Measurements from ENCODE around the gene SUN2. TPM values are rescaled to one million over a fixed set of nuclear protein-coding genes. Genes with fewer than 3 reads are reported as not detected.

Gene SUN2
- total RNA-seq, 3 donors from 2014 or later: 30.1 to 44.6 (median 44.0) TPM

- H3K4me1 Mint-ChIP-seq (ENCODE audit: low read depth): peaks cover 1% of the 10 kb centered on the region
- H3K9me3 Mint-ChIP-seq: no peaks in the 10 kb centered on the region
- no peak overlapping the region for H3K4me3 Mint-ChIP-seq
- no peak for DNase-seq
- ATAC-seq: no peak
- peaks cover 54% of the 10 kb centered on the region for H3K36me3 Mint-ChIP-seq (ENCODE audit: insufficient read depth)
- H3K27me3 Mint-ChIP-seq (ENCODE audit: low read depth): no peaks in the 10 kb centered on the region
These were observed 28.0 kb downstream of the SUN2 start for GRCh38 chr22:38727530-38728451.

GRCh38 chr22:38727123-38727522, 28.7 kb downstream of the SUN2 start:
- Mint-ChIP-seq H3K36me3 (ENCODE audit: insufficient read depth) (peaks cover 56% of the 10 kb centered on the region), H3K4me3 (no peak overlapping the region), H3K4me1 (ENCODE audit: low read depth) (peaks cover 1% of the 10 kb centered on the region), H3K27me3 (ENCODE audit: low read depth) (no peaks in the 10 kb centered on the region), H3K9me3 (no peaks in the 10 kb centered on the region)
- DNase-seq (no peak), ATAC-seq (no peak)

- H3K4me1 Mint-ChIP-seq (ENCODE audit: low read depth): peaks cover 1% of the 10 kb centered on the region
- H3K4me3 Mint-ChIP-seq: no peak overlapping the region
- ATAC-seq (no peak), DNase-seq (no peak)
- peaks cover 61% of the 10 kb centered on the region for H3K36me3 Mint-ChIP-seq (ENCODE audit: insufficient read depth)
- H3K9me3 Mint-ChIP-seq: no peaks in the 10 kb centered on the region
- H3K27me3 Mint-ChIP-seq (ENCODE audit: low read depth): no peaks in the 10 kb centered on the region
These were observed 29.7 kb downstream of the SUN2 start for GRCh38 chr22:38725900-38726655.

- H3K36me3 Mint-ChIP-seq (ENCODE audit: insufficient read depth): peaks cover 54% of the 10 kb centered on the region
These were observed 30.7 kb downstream of the SUN2 start for GRCh38 chr22:38724926-38725571.

GRCh38 chr22:38724176-38724575, 31.6 kb downstream of the SUN2 start:
- peaks cover 1% of the 10 kb centered on the region for H3K4me1 Mint-ChIP-seq (ENCODE audit: low read depth)
- DNase-seq (no peak), ATAC-seq (no peak)
- no peaks in the 10 kb centered on the region for H3K9me3 Mint-ChIP-seq
- no peaks in the 10 kb centered on the region for H3K27me3 Mint-ChIP-seq (ENCODE audit: low read depth)
- peaks cover 53% of the 10 kb centered on the region for H3K36me3 Mint-ChIP-seq (ENCODE audit: insufficient read depth)
- no peak overlapping the region for H3K4me3 Mint-ChIP-seq

More at GRCh38 chr22:38724926-38725571, 30.7 kb downstream of the SUN2 start:
- DNase-seq: no peak
- Mint-ChIP-seq H3K4me3 (no peak overlapping the region), H3K9me3 (no peaks in the 10 kb centered on the region), H3K4me1 (ENCODE audit: low read depth) (peaks cover 1% of the 10 kb centered on the region), H3K27me3 (ENCODE audit: low read depth) (no peaks in the 10 kb centered on the region)
- ATAC-seq: peak; percentile 68 to 84

- Mint-ChIP-seq H3K27me3 (ENCODE audit: low read depth) (no peaks in the 10 kb centered on the region), H3K36me3 (ENCODE audit: insufficient read depth) (peaks cover 48% of the 10 kb centered on the region), H3K4me1 (ENCODE audit: low read depth) (peaks cover 3% of the 10 kb centered on the region), H3K4me3 (no peak overlapping the region), H3K9me3 (no peaks in the 10 kb centered on the region)
- ATAC-seq: no peak
- DNase-seq: no peak
These were observed 34.2 kb downstream of the SUN2 start for GRCh38 chr22:38721551-38721950.

- Mint-ChIP-seq H3K36me3 (ENCODE audit: insufficient read depth) (peaks cover 44% of the 10 kb centered on the region), H3K4me1 (ENCODE audit: low read depth) (peaks cover 7% of the 10 kb centered on the region), H3K27me3 (ENCODE audit: low read depth) (no peaks in the 10 kb centered on the region), H3K4me3 (no peak overlapping the region), H3K9me3 (no peaks in the 10 kb centered on the region)
- no peak for ATAC-seq
- no peak for DNase-seq
These were observed 35.4 kb downstream of the SUN2 start for GRCh38 chr22:38720350-38720749.

GRCh38 chr22:38719196-38719595, 36.6 kb downstream of the SUN2 start:
- DNase-seq (no peak), ATAC-seq (no peak)
- Mint-ChIP-seq H3K4me1 (ENCODE audit: low read depth) (peaks cover 17% of the 10 kb centered on the region), H3K27me3 (ENCODE audit: low read depth) (no peaks in the 10 kb centered on the region), H3K36me3 (ENCODE audit: insufficient read depth) (peaks cover 41% of the 10 kb centered on the region), H3K4me3 (no peak overlapping the region), H3K9me3 (no peaks in the 10 kb centered on the region)

GRCh38 chr22:38718414-38718813, 37.4 kb downstream of the SUN2 start:
- peaks cover 24% of the 10 kb centered on the region for H3K4me1 Mint-ChIP-seq (ENCODE audit: low read depth)
- no peak overlapping the region for H3K4me3 Mint-ChIP-seq
- no peaks in the 10 kb centered on the region for H3K27me3 Mint-ChIP-seq (ENCODE audit: low read depth)
- no peaks in the 10 kb centered on the region for H3K9me3 Mint-ChIP-seq
- DNase-seq (no peak), ATAC-seq (no peak)
- peaks cover 38% of the 10 kb centered on the region for H3K36me3 Mint-ChIP-seq (ENCODE audit: insufficient read depth)

GRCh38 chr22:38717244-38717643, 38.6 kb downstream of the SUN2 start:
- Mint-ChIP-seq H3K27me3 (ENCODE audit: low read depth) (no peaks in the 10 kb centered on the region), H3K4me3 (no peak overlapping the region), H3K4me1 (ENCODE audit: low read depth) (peaks cover 36% of the 10 kb centered on the region), H3K36me3 (ENCODE audit: insufficient read depth) (peaks cover 32% of the 10 kb centered on the region), H3K9me3 (no peaks in the 10 kb centered on the region)
- no peak for ATAC-seq
- DNase-seq: no peak

- no peaks in the 10 kb centered on the region for H3K9me3 Mint-ChIP-seq
- H3K4me3 Mint-ChIP-seq: no peak overlapping the region
- no peak for DNase-seq
- no peak for ATAC-seq
- no peaks in the 10 kb centered on the region for H3K27me3 Mint-ChIP-seq (ENCODE audit: low read depth)
- H3K4me1 Mint-ChIP-seq (ENCODE audit: low read depth): peaks cover 39% of the 10 kb centered on the region
- H3K36me3 Mint-ChIP-seq (ENCODE audit: insufficient read depth): peaks cover 35% of the 10 kb centered on the region
These were observed 39.0 kb downstream of the SUN2 start for GRCh38 chr22:38716826-38717225.

- Mint-ChIP-seq H3K4me3 (no peak overlapping the region), H3K9me3 (no peaks in the 10 kb centered on the region), H3K27me3 (ENCODE audit: low read depth) (no peaks in the 10 kb centered on the region), H3K36me3 (ENCODE audit: insufficient read depth) (peaks cover 31% of the 10 kb centered on the region), H3K4me1 (ENCODE audit: low read depth) (peaks cover 40% of the 10 kb centered on the region)
- DNase-seq: no peak
- no peak for ATAC-seq
These were observed 39.5 kb downstream of the SUN2 start for GRCh38 chr22:38716271-38716670.

GRCh38 chr22:38715852-38716251, 39.9 kb downstream of the SUN2 start:
- Mint-ChIP-seq H3K9me3 (no peaks in the 10 kb centered on the region), H3K4me3 (no peak overlapping the region), H3K4me1 (ENCODE audit: low read depth) (peaks cover 44% of the 10 kb centered on the region), H3K27me3 (ENCODE audit: low read depth) (no peaks in the 10 kb centered on the region), H3K36me3 (ENCODE audit: insufficient read depth) (peaks cover 35% of the 10 kb centered on the region)
- ATAC-seq (no peak), DNase-seq (no peak)

GRCh38 chr22:38715176-38715764, 40.5 kb downstream of the SUN2 start:
- DNase-seq (no peak), ATAC-seq (no peak)
- peaks cover 41% of the 10 kb centered on the region for H3K36me3 Mint-ChIP-seq (ENCODE audit: insufficient read depth)
- peaks cover 49% of the 10 kb centered on the region for H3K4me1 Mint-ChIP-seq (ENCODE audit: low read depth)
- no peaks in the 10 kb centered on the region for H3K27me3 Mint-ChIP-seq (ENCODE audit: low read depth)
- H3K9me3 Mint-ChIP-seq: no peaks in the 10 kb centered on the region
- peak overlapping the region; percentile 38 for H3K4me3 Mint-ChIP-seq
